ENCODE results near the gene GM2A.

The GM2A gene

DNA sequence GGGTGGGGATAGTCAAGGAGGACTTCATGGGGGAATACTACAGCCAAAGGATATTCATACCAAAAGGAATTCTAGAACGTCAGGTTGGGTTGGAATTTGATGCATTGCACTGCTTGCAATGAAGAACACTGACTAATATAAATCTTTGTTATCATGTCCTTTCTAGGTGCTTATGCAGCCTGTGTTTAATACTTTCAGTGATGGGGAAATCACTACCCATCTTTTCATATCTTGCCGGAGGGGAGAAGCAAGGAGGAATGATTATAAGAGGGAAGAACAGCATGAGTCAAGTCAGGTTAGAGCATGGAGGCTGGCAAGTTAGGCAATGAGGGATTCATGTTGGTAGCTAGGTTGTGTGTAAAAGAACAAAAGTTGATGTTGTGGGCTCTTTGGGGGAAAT, 24.0 kb upstream of the GM2A start:
- Histone ChIP-seq H4K20me1 (ENCODE audit: insufficient read depth) (no peaks in the 10 kb centered on the region), H3K4me1 (ENCODE audit: low read depth, poor library complexity, severe bottlenecking) (peaks cover 9% of the 10 kb centered on the region), H3K36me3 (ENCODE audit: insufficient read depth) (no peaks in the 10 kb centered on the region), H3K27me3 (ENCODE audit: insufficient read depth, low read depth) (no peaks in the 10 kb centered on the region), H3K4me2 (no peak overlapping the region), H3K9ac (no peak overlapping the region), H3K79me2 (ENCODE audit: insufficient read depth, low read depth) (no peaks in the 10 kb centered on the region), H3K27ac (no peak overlapping the region), H3K4me3 (IDR thresholded peaks at IDR 0.05; ENCODE audit: insufficient read depth, low read depth, low read length) (no peak overlapping the region), H2AFZ (ENCODE audit: low read depth) (no peak overlapping the region)
- TF ChIP-seq, protein P1, sequence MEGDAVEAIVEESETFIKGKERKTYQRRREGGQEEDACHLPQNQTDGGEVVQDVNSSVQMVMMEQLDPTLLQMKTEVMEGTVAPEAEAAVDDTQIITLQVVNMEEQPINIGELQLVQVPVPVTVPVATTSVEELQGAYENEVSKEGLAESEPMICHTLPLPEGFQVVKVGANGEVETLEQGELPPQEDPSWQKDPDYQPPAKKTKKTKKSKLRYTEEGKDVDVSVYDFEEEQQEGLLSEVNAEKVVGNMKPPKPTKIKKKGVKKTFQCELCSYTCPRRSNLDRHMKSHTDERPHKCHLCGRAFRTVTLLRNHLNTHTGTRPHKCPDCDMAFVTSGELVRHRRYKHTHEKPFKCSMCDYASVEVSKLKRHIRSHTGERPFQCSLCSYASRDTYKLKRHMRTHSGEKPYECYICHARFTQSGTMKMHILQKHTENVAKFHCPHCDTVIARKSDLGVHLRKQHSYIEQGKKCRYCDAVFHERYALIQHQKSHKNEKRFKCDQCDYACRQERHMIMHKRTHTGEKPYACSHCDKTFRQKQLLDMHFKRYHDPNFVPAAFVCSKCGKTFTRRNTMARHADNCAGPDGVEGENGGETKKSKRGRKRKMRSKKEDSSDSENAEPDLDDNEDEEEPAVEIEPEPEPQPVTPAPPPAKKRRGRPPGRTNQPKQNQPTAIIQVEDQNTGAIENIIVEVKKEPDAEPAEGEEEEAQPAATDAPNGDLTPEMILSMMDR (conservative IDR thresholded peaks at IDR 0.05; ENCODE audit: low read depth, low read length) = no peak

DNA sequence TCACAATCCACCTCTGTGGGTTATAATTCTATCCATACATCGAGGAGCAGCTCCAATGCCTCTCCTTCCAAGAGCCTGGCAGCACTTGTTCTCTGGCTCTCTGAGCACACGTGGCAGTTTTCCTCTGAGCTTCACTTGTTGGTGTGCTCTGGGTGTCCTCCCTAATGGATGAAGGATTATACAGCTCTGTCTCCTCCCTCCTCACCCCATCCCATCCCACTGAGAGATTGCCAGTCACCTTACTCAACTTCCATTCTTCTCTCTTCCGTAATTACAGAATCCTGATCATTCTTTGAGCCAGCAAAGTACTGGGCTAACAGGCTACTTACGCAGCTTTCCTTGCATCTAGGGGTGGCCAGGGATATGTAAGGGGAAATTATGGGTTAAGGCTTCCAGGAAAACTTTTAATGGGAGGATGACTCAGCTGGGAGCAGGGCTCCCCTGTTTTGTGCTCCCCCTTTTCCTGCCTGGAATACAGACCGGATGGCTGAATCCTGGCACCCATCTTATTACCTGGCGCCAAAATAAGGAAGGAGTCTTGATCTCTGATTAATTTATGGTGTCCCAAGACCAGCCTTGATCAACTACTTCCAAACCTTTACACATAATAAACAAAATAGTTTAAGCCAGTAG, 22.8 kb upstream of the GM2A start:
- Histone ChIP-seq H2AFZ (ENCODE audit: low read depth) (no peak overlapping the region), H3K79me2 (ENCODE audit: insufficient read depth, low read depth) (no peaks in the 10 kb centered on the region), H3K4me3 (IDR thresholded peaks at IDR 0.05; ENCODE audit: insufficient read depth, low read depth, low read length) (no peak overlapping the region), H3K36me3 (ENCODE audit: insufficient read depth) (no peaks in the 10 kb centered on the region), H3K27ac (no peak overlapping the region), H4K20me1 (ENCODE audit: insufficient read depth) (no peaks in the 10 kb centered on the region), H3K27me3 (ENCODE audit: insufficient read depth, low read depth) (no peaks in the 10 kb centered on the region), H3K4me2 (no peak overlapping the region), H3K4me1 (ENCODE audit: low read depth, poor library complexity, severe bottlenecking) (peaks cover 7% of the 10 kb centered on the region), H3K9ac (no peak overlapping the region)
- TF ChIP-seq, protein P1 (conservative IDR thresholded peaks at IDR 0.05; ENCODE audit: low read depth, low read length) = no peak

DNA sequence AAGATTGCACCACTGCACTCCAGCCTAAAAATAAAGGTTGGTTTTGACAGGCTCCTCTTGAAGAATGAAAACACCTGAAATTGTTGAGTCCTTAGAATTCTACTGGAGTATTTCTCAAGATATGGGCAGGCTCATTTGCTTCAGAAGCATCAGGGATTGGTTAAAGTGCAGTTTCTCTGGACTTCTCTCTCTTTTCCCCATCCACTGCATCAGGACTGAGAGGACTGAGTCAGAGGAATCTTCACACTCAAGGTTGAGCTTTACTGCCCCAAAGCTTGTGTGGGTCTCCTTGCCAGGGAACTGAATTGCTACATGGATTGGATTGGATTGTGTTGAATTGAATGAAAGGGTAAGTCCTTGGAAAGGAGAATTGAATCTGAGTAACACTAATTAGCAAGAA, 21.6 kb upstream of the GM2A start:
- no peak overlapping the region for H3K4me2 ChIP-seq
- H3K79me2 ChIP-seq (ENCODE audit: insufficient read depth, low read depth) = no peaks in the 10 kb centered on the region
- no peaks in the 10 kb centered on the region for H4K20me1 ChIP-seq (ENCODE audit: insufficient read depth)
- H3K4me1 ChIP-seq (ENCODE audit: low read depth, poor library complexity, severe bottlenecking) = no peaks in the 10 kb centered on the region
- H3K36me3 ChIP-seq (ENCODE audit: insufficient read depth) = no peaks in the 10 kb centered on the region
- no peak overlapping the region for H2AFZ ChIP-seq (ENCODE audit: low read depth)
- no peak overlapping the region for H3K4me3 ChIP-seq (IDR thresholded peaks at IDR 0.05; ENCODE audit: insufficient read depth, low read depth, low read length)
- H3K9ac ChIP-seq = no peak overlapping the region
- no peak overlapping the region for H3K27ac ChIP-seq
- no peaks in the 10 kb centered on the region for H3K27me3 ChIP-seq (ENCODE audit: insufficient read depth, low read depth)
- TF ChIP-seq, protein P1 (conservative IDR thresholded peaks at IDR 0.05; ENCODE audit: low read depth, low read length) = no peak

DNA sequence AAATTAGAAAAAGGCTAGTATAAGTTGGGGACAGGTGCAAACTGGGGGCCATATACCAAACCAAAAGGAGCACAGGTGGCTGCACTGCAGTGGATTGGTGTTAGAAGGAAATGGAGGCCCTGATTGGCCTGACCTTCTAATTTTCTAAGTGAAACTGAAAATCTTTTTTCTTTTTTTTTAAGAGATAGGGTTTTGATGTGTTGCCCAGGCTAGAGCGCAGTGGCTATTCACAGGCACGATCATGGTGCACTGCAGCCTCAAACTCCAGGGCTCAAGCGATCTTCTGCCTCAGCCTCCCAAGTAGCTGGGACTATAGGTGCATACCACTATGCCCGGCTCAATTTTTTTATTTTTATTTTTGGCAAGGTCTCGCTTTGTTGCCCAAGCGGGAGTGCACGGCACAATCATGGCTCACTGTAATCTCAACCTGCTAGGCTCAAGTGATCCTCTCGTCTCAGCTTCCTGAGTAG, 19.3 kb upstream of the GM2A start:
- TF ChIP-seq, protein P1 (conservative IDR thresholded peaks at IDR 0.05; ENCODE audit: low read depth, low read length) = no peak
- H3K27ac ChIP-seq = no peak overlapping the region
- H2AFZ ChIP-seq (ENCODE audit: low read depth) = no peak overlapping the region
- no peaks in the 10 kb centered on the region for H3K36me3 ChIP-seq (ENCODE audit: insufficient read depth)
- H3K27me3 ChIP-seq (ENCODE audit: insufficient read depth, low read depth) = no peaks in the 10 kb centered on the region
- no peaks in the 10 kb centered on the region for H3K79me2 ChIP-seq (ENCODE audit: insufficient read depth, low read depth)
- H3K4me2 ChIP-seq = no peak overlapping the region
- H4K20me1 ChIP-seq (ENCODE audit: insufficient read depth) = no peaks in the 10 kb centered on the region
- H3K9ac ChIP-seq = no peak overlapping the region
- no peak overlapping the region for H3K4me3 ChIP-seq (IDR thresholded peaks at IDR 0.05; ENCODE audit: insufficient read depth, low read depth, low read length)
- H3K4me1 ChIP-seq (ENCODE audit: low read depth, poor library complexity, severe bottlenecking) = no peaks in the 10 kb centered on the region

Measured in KMS-11 (cell line).